ENCODE data around the gene PRMT6. TPM values are rescaled to one million over a fixed set of nuclear protein-coding genes. Genes with fewer than 3 reads are reported as not detected.
"Not testable (repeated sequence)": the region's sequence is repeated elsewhere in the genome, so short reads cannot be mapped to it uniquely, and the experiment has no call there.

Gene PRMT6
- total and polyA plus RNA-seq, 3 experiments from 2014 or later: 17.4 to 26.8 (median 24.1) TPM

DNA sequence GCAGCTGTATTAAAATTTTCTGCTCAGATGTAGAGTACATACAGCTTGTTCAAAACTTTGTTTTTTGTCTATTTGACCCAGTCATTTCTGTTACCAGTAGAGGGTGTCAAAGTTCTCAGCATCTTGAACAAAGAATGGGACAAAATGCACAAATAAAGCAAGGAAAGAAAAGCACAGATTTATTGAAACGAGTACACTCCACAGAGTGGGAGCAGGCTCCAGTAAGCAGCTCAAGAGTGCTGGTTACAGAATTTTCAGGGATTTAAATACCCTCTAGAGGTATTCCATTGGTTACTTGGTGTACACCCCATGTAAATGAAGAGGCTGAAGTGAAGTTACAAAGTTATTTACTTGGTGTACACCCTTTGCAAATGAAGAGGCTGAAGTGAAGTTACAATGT lies 8.9 kb upstream of the PRMT6 start:
- Mint-ChIP-seq H3K9me3 (peaks cover 0 to 7% (median 0%) of the 10 kb centered on the region in 5 donors), H3K4me3 (no peak overlapping the region), H3K27ac (no peak overlapping the region), H3K4me1 (no peaks in the 10 kb centered on the region), H3K36me3 (no peaks in the 10 kb centered on the region), H3K27me3 (peaks cover 4 to 30% of the 10 kb centered on the region in 2 donors)
- H3K27ac ChIP-seq (ENCODE audit: low read depth, low read length): no peak overlapping the region
- H3K4me3 ChIP-seq (ENCODE audit: low read length): no peak overlapping the region
- no peaks in the 10 kb centered on the region for H3K9me3 ChIP-seq (ENCODE audit: low read length)
- CTCF ChIA-PET: no interaction called here
- H3K27me3 ChIP-seq (ENCODE audit: insufficient read depth, low read length, poor library complexity, severe bottlenecking): no peaks in the 10 kb centered on the region
- no peaks in the 10 kb centered on the region for H3K36me3 ChIP-seq (ENCODE audit: insufficient read depth, low read length)
- DNase-seq: no peak
- POLR2A ChIA-PET: no interaction called here
- H3K4me1 ChIP-seq (ENCODE audit: insufficient read depth, low read length): no peaks in the 10 kb centered on the region

DNA sequence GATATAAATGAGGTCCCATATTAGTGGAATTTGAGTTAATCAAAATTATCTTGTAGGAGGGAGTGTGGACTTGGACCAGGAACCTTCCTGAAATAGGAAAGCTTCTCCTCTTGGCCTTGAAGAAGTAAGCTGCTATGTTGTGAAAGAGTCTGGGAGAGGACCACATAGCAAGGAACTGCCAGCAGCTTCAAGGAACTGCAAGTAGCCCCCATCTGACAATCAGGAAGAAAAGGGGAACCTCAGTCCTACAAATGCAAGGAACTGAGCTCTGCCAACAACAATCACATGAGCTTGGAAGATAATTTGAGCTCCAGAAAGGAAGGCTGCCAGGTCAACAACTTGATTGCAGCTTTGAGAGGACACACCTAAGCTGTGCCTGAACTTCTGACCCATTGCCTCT lies 8.2 kb upstream of the PRMT6 start:
- ChIA-PET CTCF (no interaction called here), POLR2A (no interaction called here)
- Histone ChIP-seq H3K4me3 (ENCODE audit: low read length) (no peak overlapping the region), H3K27me3 (ENCODE audit: insufficient read depth, low read length, poor library complexity, severe bottlenecking) (no peaks in the 10 kb centered on the region), H3K9me3 (ENCODE audit: low read length) (no peaks in the 10 kb centered on the region), H3K4me1 (ENCODE audit: insufficient read depth, low read length) (no peaks in the 10 kb centered on the region), H3K27ac (ENCODE audit: low read depth, low read length) (no peak overlapping the region), H3K36me3 (ENCODE audit: insufficient read depth, low read length) (no peaks in the 10 kb centered on the region)
- peaks cover 2 to 30% of the 10 kb centered on the region in 2 donors for H3K27me3 Mint-ChIP-seq
- H3K9me3 Mint-ChIP-seq: peaks cover 0 to 7% (median 0%) of the 10 kb centered on the region in 5 donors
- DNase-seq: no peak
- no peak overlapping the region for H3K4me3 Mint-ChIP-seq
- no peaks in the 10 kb centered on the region for H3K4me1 Mint-ChIP-seq
- H3K27ac Mint-ChIP-seq: no peak overlapping the region
- no peaks in the 10 kb centered on the region for H3K36me3 Mint-ChIP-seq

DNA sequence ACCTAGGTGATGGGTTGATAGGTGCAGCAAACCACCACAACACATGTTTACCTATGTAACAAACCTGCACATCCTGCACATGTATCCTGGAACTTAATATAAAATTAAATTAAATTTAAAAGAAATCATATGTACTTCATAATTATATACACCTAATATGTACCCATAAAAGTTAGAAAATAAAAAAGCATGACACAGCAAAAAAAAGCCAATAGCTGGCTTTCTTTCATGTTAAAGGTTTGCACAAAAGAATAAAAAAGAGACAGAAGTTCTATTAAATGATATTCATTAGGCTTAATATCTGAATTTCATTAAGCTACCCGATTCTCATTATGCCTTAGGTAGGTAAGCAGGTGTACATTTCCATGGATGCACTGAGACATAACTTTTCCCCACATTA lies 5.2 kb upstream of the PRMT6 start:
- H3K4me1 Mint-ChIP-seq: peaks cover under 1 to 5% (median 5%) of the 10 kb centered on the region in 3 donors
- no peaks in the 10 kb centered on the region for H3K36me3 ChIP-seq (ENCODE audit: insufficient read depth, low read length)
- H3K27me3 ChIP-seq (ENCODE audit: insufficient read depth, low read length, poor library complexity, severe bottlenecking): no peaks in the 10 kb centered on the region
- H3K9me3 ChIP-seq (ENCODE audit: low read length): no peaks in the 10 kb centered on the region
- H3K27me3 Mint-ChIP-seq: peaks cover 2 to 30% of the 10 kb centered on the region in 2 donors
- no peak overlapping the region for H3K27ac Mint-ChIP-seq
- no peak overlapping the region for H3K4me3 Mint-ChIP-seq
- no peak overlapping the region for H3K4me3 ChIP-seq (ENCODE audit: low read length)
- no peaks in the 10 kb centered on the region for H3K4me1 ChIP-seq (ENCODE audit: insufficient read depth, low read length)
- peaks cover 0 to 7% (median 0%) of the 10 kb centered on the region in 5 donors for H3K9me3 Mint-ChIP-seq
- ChIA-PET POLR2A (no interaction called here), CTCF (no interaction called here)
- H3K27ac ChIP-seq (ENCODE audit: low read depth, low read length): no peak overlapping the region
- H3K36me3 Mint-ChIP-seq: peaks cover 0 to 1% (median 0%) of the 10 kb centered on the region in 3 donors
- DNase-seq: no peak

DNA sequence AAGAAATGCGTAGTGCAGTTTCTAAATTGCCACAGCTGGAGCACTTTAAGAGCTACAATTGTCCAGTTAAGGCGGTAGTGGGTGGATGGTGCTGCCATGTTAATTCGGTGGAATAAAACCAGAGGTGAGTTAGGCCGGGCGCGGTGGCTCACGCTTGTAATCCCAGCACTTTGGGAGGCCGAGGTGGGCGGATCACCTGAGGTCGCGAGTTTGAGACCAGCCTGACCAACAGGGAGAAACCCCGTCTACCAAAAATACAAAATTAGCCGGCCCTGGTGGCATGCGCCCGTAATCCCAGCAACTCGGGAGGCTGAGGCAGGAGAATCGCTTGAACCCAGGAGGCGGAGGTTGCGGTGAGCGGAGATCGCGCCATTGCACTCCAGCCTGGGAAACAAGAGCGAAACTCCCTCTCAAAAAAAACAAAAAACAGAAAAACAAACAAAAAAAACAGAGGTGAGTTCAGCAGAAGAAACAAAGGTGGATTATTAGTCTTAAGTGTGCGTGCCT lies 502 bp upstream of the PRMT6 start:
- H3K27me3 Mint-ChIP-seq; DNase-seq; H3K9me3 ChIP-seq (ENCODE audit: low read length); H3K27me3 ChIP-seq (ENCODE audit: insufficient read depth, low read length, poor library complexity, severe bottlenecking); H3K36me3 ChIP-seq (ENCODE audit: insufficient read depth, low read length); H3K9me3 Mint-ChIP-seq; CTCF ChIA-PET; POLR2A ChIA-PET: not testable (repeated sequence)
- peak overlapping the region; percentile 92 for H3K4me3 ChIP-seq (ENCODE audit: low read length)
- H3K36me3 Mint-ChIP-seq: peaks cover 3 to 26% (median 3%) of the 10 kb centered on the region in 3 donors
- H3K4me3 Mint-ChIP-seq: peak overlapping the region; percentile 95 to 99 (median 97)
- H3K4me1 ChIP-seq (ENCODE audit: insufficient read depth, low read length): peaks cover 13% of the 10 kb centered on the region
- H3K4me1 Mint-ChIP-seq: peaks cover 29 to 41% (median 30%) of the 10 kb centered on the region in 3 donors
- peak overlapping the region; percentile 85 for H3K27ac ChIP-seq (ENCODE audit: low read depth, low read length)
- peak overlapping the region; percentile 83 to 98 (median 96) for H3K27ac Mint-ChIP-seq

DNA sequence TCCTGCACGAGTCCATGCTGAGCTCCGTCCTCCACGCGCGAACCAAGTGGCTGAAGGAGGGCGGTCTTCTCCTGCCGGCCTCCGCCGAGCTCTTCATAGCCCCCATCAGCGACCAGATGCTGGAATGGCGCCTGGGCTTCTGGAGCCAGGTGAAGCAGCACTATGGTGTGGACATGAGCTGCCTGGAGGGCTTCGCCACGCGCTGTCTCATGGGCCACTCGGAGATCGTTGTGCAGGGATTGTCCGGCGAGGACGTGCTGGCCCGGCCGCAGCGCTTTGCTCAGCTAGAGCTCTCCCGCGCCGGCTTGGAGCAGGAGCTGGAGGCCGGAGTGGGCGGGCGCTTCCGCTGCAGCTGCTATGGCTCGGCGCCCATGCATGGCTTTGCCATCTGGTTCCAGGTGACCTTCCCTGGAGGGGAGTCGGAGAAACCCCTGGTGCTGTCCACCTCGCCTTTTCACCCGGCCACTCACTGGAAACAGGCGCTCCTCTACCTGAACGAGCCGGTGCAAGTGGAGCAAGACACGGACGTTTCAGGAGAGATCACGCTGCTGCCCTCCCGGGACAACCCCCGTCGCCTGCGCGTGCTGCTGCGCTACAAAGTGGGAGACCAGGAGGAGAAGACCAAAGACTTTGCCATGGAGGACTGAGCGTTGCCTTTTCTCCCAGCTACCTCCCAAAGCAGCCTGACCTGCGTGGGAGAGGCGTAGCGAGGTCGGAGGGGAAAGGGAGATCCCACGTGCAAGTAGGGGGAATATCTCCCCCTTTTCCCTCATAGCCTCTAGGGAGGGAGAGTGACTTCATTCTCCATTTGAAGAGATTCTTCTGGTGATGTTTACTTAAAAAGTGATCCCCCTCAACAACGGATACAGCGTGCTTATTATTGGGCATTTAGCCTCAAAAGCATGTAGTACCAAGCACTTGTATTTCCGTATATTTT lies 991 bp downstream of the PRMT6 start:
- peak in 4 of 5 donors; percentile 4 to 58 (median 16) for DNase-seq
- peak overlapping the region; percentile 83 to 98 (median 96) for H3K27ac Mint-ChIP-seq
- H3K9me3 ChIP-seq (ENCODE audit: low read length): no peaks in the 10 kb centered on the region
- peaks cover 3 to 36% (median 3%) of the 10 kb centered on the region in 3 donors for H3K36me3 Mint-ChIP-seq
- ChIA-PET CTCF (interaction anchor here (1.0 kb wide), 1 partner anchor 14 kb away, joined by 3 read pairs; no protein-coding TSS in a partner anchor), POLR2A (no interaction called here)
- H3K4me1 Mint-ChIP-seq: peaks cover 29 to 41% (median 30%) of the 10 kb centered on the region in 3 donors
- H3K4me3 ChIP-seq (ENCODE audit: low read length): peak overlapping the region; percentile 92
- H3K27me3 Mint-ChIP-seq: no peaks in the 10 kb centered on the region
- H3K27ac ChIP-seq (ENCODE audit: low read depth, low read length): peak overlapping the region; percentile 85
- H3K4me3 Mint-ChIP-seq: peak overlapping the region; percentile 95 to 99 (median 97)
- H3K27me3 ChIP-seq (ENCODE audit: insufficient read depth, low read length, poor library complexity, severe bottlenecking): no peaks in the 10 kb centered on the region
- H3K36me3 ChIP-seq (ENCODE audit: insufficient read depth, low read length): no peaks in the 10 kb centered on the region
- H3K4me1 ChIP-seq (ENCODE audit: insufficient read depth, low read length): peaks cover 13% of the 10 kb centered on the region
- H3K9me3 Mint-ChIP-seq: no peaks in the 10 kb centered on the region

DNA sequence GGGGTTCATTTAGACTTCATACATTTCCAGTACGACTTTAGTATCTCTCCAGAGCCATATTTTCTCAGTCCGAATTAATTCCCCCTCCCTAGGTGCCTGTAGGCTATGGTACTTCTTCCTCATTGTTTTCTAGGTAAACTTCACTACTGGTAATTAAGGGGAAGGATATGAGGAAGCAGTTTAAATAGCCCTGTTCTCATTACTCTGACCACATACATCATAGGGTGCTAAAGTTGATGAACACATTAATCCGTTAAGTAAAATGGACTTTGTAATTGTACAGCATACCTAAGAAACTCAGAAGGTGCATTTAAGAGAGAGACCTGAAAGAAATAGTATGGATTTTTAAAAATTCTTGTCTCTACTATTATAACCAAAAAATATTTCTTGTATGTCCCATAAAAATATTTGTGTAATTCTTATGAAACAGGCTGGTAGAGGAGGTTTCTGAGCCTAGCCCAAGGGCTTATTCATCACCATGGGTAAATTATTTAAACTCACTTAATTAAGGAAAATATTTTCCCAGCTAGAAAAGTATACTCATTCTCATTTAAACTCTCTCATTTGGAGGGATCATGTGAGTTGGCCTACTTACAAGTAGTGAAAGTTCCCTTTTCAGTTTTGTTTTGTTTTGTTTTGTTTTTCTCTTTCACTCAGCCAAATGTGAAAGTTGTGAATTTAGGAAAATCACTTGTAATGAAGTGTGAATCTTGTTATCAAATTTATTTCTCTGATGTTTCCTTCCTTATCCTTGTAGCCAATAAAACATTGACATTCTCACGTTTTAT lies 2.0 kb downstream of the PRMT6 start:
- CTCF ChIA-PET: no interaction called here

DNA sequence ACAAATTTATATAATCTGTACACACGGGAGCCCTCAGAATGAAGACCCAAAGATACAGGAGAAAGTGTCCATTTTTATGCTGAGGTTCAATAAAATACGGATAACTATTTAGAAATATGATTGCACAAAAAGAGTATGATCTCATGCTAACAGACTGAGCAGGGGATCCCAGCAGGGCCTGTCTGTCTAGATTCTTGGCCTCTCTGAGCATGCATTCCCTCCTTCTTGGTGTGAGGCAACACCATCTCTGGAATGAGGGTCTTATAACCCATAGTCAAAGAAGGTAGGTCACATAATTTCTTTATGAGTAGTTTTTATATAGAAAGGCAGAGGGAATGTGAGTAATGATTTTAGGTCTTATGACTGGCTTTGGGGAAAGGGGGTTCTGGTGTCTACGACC lies 5.4 kb downstream of the PRMT6 start:
- peaks cover 3 to 28% (median 3%) of the 10 kb centered on the region in 3 donors for H3K36me3 Mint-ChIP-seq
- Histone ChIP-seq H3K9me3 (ENCODE audit: low read length) (no peaks in the 10 kb centered on the region), H3K27me3 (ENCODE audit: insufficient read depth, low read length, poor library complexity, severe bottlenecking) (no peaks in the 10 kb centered on the region), H3K27ac (ENCODE audit: low read depth, low read length) (no peak overlapping the region), H3K36me3 (ENCODE audit: insufficient read depth, low read length) (no peaks in the 10 kb centered on the region), H3K4me1 (ENCODE audit: insufficient read depth, low read length) (peaks cover 13% of the 10 kb centered on the region), H3K4me3 (ENCODE audit: low read length) (no peak overlapping the region)
- DNase-seq: no peak
- peak overlapping the region in 1 of 8 donors; percentile 84 for H3K27ac Mint-ChIP-seq
- H3K9me3 Mint-ChIP-seq: no peaks in the 10 kb centered on the region
- no peaks in the 10 kb centered on the region for H3K27me3 Mint-ChIP-seq
- ChIA-PET CTCF (no interaction called here), POLR2A (no interaction called here)
- H3K4me1 Mint-ChIP-seq: peaks cover 25 to 32% (median 25%) of the 10 kb centered on the region in 3 donors
- H3K4me3 Mint-ChIP-seq: no peak overlapping the region

More for the DNA sequence above, 2.0 kb downstream of the PRMT6 start:
- Mint-ChIP-seq H3K36me3 (peaks cover 3 to 36% (median 3%) of the 10 kb centered on the region in 3 donors), H3K27me3 (no peaks in the 10 kb centered on the region), H3K4me3 (peak overlapping the region; percentile 95 to 99 (median 97)), H3K4me1 (peaks cover 29 to 41% (median 30%) of the 10 kb centered on the region in 3 donors), H3K27ac (peak overlapping the region in 2 of 8 donors; percentile 40 to 97), H3K9me3 (no peaks in the 10 kb centered on the region)
- peaks cover 13% of the 10 kb centered on the region for H3K4me1 ChIP-seq (ENCODE audit: insufficient read depth, low read length)
- no peak for DNase-seq
- H3K9me3 ChIP-seq (ENCODE audit: low read length): no peaks in the 10 kb centered on the region
- no peak overlapping the region for H3K4me3 ChIP-seq (ENCODE audit: low read length)
- no peaks in the 10 kb centered on the region for H3K36me3 ChIP-seq (ENCODE audit: insufficient read depth, low read length)
- POLR2A ChIA-PET: no interaction called here
- no peak overlapping the region for H3K27ac ChIP-seq (ENCODE audit: low read depth, low read length)
- no peaks in the 10 kb centered on the region for H3K27me3 ChIP-seq (ENCODE audit: insufficient read depth, low read length, poor library complexity, severe bottlenecking)
